Mesothelial cell of epicardium (in vitro differentiated cells): ENCODE results near the gene PRKCA. TPM values are rescaled to one million over a fixed set of nuclear protein-coding genes. Genes with fewer than 3 reads are reported as not detected.
"Not testable (repeated sequence)": the region's sequence is repeated elsewhere in the genome, so short reads cannot be mapped to it uniquely, and the experiment has no call there.

Experiments used
- DNase-seq, 2 experiments: peaks; one replicate each; pipeline ENCODE4 v3.0.0; 2021; ENCODE audit warnings: low spot score in 2 of 2; ENCODE audit not compliant: unreplicated experiment in 2 of 2
- H3K27ac Mint-ChIP-seq: 2 replicates; pipeline ENCODE4 v1.8.0; 2021; ENCODE audit warnings: mixed read lengths
- H3K27me3 Mint-ChIP-seq: 2 replicates; pipeline ENCODE4 v1.8.0; 2021; ENCODE audit warnings: low read depth, mixed read lengths
- H3K36me3 Mint-ChIP-seq: 2 replicates; pipeline ENCODE4 v1.8.0; 2021; ENCODE audit warnings: mixed read lengths
- H3K4me1 Mint-ChIP-seq: 2 replicates; pipeline ENCODE4 v1.8.0; 2021; ENCODE audit warnings: mixed read lengths
- H3K4me3 Mint-ChIP-seq: 2 replicates; pipeline ENCODE4 v1.8.0; 2021; ENCODE audit warnings: mild to moderate bottlenecking, moderate library complexity, mixed read lengths
- H3K9me3 Mint-ChIP-seq: 2 replicates; pipeline ENCODE4 v1.8.0; 2021; ENCODE audit warnings: mixed read lengths
- total RNA-seq: library from RNA; stranded (reverse); gene quantifications from 3 replicates; pipeline ENCODE4 v1.2.1, GENCODE V29; 2021
- TF ChIP-seq, protein P1 (sequence below): fragments of 200-600 bp; sonication (generic); IDR thresholded peaks from one replicate; pipeline ENCODE4 v1.5.0; 2021; ENCODE audit warnings: antibody characterized with exemption; ENCODE audit not compliant: unreplicated experiment

Gene PRKCA
- total RNA-seq, 1 donor from 2014 or later = 15.2 TPM

DNA sequence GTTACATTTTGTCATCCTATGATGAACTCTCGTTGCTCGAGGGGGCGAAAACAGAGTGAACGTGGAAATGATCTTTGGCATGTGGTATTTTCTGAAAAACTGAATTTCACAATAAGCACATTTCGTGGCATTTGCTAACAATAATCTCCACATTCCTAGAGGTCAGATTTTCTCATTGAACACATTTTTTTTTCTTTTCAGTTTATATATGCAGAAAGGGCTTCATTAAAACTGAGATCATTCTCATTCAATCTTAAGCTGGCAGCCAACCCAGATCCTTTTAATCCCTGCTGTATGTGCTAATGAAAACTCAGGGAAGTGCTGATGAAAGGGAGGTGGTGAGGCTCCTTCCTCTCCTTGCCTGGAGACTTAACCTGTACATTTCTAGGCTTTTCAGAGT, 52.6 kb downstream of the PRKCA start:
- no peak for DNase-seq
- Mint-ChIP-seq H3K27me3 (peaks cover 2% of the 10 kb centered on the region), H3K36me3 (no peaks in the 10 kb centered on the region), H3K27ac (no peak overlapping the region), H3K4me1 (peaks cover 8% of the 10 kb centered on the region), H3K9me3 (no peaks in the 10 kb centered on the region), H3K4me3 (no peak overlapping the region)
- TF ChIP-seq, protein P1, sequence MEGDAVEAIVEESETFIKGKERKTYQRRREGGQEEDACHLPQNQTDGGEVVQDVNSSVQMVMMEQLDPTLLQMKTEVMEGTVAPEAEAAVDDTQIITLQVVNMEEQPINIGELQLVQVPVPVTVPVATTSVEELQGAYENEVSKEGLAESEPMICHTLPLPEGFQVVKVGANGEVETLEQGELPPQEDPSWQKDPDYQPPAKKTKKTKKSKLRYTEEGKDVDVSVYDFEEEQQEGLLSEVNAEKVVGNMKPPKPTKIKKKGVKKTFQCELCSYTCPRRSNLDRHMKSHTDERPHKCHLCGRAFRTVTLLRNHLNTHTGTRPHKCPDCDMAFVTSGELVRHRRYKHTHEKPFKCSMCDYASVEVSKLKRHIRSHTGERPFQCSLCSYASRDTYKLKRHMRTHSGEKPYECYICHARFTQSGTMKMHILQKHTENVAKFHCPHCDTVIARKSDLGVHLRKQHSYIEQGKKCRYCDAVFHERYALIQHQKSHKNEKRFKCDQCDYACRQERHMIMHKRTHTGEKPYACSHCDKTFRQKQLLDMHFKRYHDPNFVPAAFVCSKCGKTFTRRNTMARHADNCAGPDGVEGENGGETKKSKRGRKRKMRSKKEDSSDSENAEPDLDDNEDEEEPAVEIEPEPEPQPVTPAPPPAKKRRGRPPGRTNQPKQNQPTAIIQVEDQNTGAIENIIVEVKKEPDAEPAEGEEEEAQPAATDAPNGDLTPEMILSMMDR = no peak

DNA sequence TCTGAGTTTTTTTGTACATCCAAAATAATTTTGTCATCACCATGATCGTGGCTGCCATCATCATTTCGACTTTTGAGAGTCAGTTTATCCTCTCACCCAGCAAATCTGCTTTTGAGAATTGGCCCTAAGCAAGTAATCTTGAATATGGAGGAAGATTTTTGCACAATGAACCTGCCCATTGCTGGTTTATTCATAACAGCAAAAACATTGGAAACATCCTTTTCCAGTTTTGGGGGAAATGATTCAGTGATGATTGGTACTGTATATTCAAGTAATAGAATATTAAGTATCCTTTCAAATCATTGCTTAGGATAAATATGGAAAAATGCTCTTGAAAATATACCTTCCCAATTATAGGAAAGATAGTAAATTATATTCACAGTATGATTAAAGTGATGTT, 53.1 kb downstream of the PRKCA start:
- DNase-seq = no peak
- TF ChIP-seq, protein P1 = no peak
- Mint-ChIP-seq H3K9me3 (no peaks in the 10 kb centered on the region), H3K36me3 (no peaks in the 10 kb centered on the region), H3K27ac (no peak overlapping the region), H3K27me3 (peaks cover 2% of the 10 kb centered on the region), H3K4me3 (no peak overlapping the region), H3K4me1 (peaks cover 8% of the 10 kb centered on the region)

DNA sequence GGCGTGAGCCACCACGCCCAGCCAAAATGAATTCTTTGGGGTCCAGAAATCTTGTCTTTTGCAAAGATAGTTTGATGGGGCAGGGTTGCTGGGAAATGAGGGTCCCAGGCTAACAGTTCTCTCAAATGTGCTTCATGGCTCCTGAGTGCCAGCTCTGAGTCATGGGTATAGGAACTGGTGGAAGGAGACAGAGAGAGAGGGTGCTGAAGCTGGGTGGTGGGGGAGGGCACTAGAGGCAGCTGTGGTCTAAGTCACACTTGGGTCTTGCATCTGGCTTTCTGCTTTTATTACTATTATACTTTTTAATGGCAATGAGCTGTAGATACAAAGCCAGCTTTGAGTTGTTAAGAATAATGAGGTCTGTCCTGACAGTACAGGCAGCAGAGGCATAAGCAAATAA, 54.6 kb downstream of the PRKCA start:
- H3K27ac Mint-ChIP-seq = no peak overlapping the region
- no peaks in the 10 kb centered on the region for H3K36me3 Mint-ChIP-seq
- no peak overlapping the region for H3K4me3 Mint-ChIP-seq
- peaks cover 2% of the 10 kb centered on the region for H3K27me3 Mint-ChIP-seq
- H3K4me1 Mint-ChIP-seq = peaks cover 8% of the 10 kb centered on the region
- no peaks in the 10 kb centered on the region for H3K9me3 Mint-ChIP-seq
- TF ChIP-seq, protein P1 = no peak
- DNase-seq = no peak

DNA sequence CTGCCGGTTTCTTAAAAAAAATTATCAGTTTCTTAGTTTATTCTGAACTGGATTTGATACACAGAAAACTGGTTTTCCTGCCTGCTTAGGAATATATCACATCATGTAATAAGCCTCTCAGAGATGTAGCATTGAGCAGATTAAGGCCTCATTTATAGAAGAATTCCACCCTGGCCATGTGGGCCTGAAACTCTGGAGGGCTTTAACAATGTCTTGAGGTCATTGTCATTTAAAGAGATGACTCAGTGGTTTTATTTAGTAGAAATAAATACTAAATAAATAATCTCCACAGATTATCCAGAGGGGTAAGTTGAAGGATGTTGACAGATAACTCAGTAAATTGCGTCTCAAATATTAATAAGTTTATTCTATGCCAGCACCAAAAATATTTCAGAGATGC, 56.9 kb downstream of the PRKCA start:
- H3K4me3 Mint-ChIP-seq = no peak overlapping the region
- H3K4me1 Mint-ChIP-seq = peaks cover 6% of the 10 kb centered on the region
- DNase-seq = no peak
- TF ChIP-seq, protein P1 = no peak
- H3K9me3 Mint-ChIP-seq = no peaks in the 10 kb centered on the region
- no peak overlapping the region for H3K27ac Mint-ChIP-seq
- peaks cover 2% of the 10 kb centered on the region for H3K27me3 Mint-ChIP-seq
- no peaks in the 10 kb centered on the region for H3K36me3 Mint-ChIP-seq

DNA sequence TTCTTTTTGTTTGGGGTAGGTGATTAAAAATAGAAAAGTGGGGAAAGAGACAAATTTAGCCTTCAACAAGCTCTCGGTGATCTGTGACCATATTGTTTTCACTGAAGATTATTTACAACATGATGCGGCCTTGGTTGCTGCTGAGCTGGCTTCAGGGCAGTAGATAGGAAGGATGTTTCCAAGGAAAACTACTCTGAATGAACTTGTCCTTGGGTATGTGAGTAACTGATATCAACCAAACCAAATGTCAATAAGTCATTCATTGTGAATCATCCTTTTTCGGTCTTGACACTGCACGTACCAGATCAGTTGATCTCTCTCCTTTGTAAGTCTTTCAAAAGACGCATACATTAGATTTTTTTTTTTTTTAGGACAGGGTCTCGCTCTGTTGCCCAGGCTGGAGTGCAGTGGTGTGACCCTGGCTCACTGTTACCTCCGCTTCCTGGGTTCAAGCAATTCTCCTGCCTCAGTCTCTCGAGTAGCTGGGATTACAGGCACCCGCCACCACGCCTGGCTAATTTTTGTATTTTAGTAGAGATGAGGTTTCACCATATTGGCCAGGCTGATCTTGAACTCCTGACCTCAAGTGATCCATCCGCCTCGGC, 58.6 kb downstream of the PRKCA start:
- not testable (repeated sequence) for H3K27me3 Mint-ChIP-seq, H3K4me3 Mint-ChIP-seq
- H3K4me1 Mint-ChIP-seq = peaks cover 19% of the 10 kb centered on the region

DNA sequence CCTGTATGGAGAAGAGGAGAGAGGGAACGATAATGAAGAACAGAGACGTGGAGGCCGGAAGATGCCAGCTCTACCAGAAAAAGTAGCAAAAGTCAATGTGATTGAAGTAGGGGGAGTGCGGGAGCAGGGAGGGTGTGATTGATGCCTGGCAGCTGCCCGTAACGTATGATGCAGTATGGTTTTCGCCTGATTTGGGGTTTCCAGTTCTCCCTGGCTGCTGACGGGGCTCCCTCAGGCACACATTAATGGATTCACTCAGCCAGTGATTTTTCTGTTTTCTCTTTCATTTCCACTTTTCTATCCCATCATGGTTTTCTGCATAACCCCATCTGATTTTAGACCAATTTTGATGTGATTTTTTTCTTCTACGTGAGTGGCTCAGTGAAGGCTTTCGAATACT, 62.1 kb downstream of the PRKCA start:
- no peak for DNase-seq
- Mint-ChIP-seq H3K36me3 (no peaks in the 10 kb centered on the region), H3K4me3 (no peak overlapping the region), H3K27me3 (peaks cover 11% of the 10 kb centered on the region), H3K4me1 (peaks cover 31% of the 10 kb centered on the region), H3K27ac (no peak overlapping the region), H3K9me3 (no peaks in the 10 kb centered on the region)
- TF ChIP-seq, protein P1 = no peak

More for the DNA sequence above, 58.6 kb downstream of the PRKCA start:
- DNase-seq, H3K9me3 Mint-ChIP-seq, H3K36me3 Mint-ChIP-seq, H3K27ac Mint-ChIP-seq: not testable (repeated sequence)
